Tibial nerve (tissue), 4 donors: Measurements from ENCODE around the gene CHRNE.

Experiments used
- CTCF ChIP-seq, 5 experiments: fragments of 200-600 bp in 3 of 5; fragments of 450-650 bp in 2 of 5; sonication (generic) in 3 of 5; IDR thresholded peaks; one replicate each; pipeline ENCODE4 v1.5.1; 2016 to 2019; ENCODE audit warnings: antibody characterized with exemption in 5 of 5, mild to moderate bottlenecking in 3 of 5, moderate library complexity in 2 of 5
- EP300 ChIP-seq, 2 donors: sonication (generic); formaldehyde crosslinking; IDR thresholded peaks; one replicate each; pipeline ENCODE4 v1.6.1; 2017; ENCODE audit warnings: antibody characterized with exemption in 2 of 2, mild to moderate bottlenecking in 1 of 2
- POLR2A ChIP-seq, 2 donors: fragments of 450-650 bp; IDR thresholded peaks; one replicate each; pipeline ENCODE4 v1.6.1; 2017; ENCODE audit warnings: antibody characterized with exemption in 2 of 2, mild to moderate bottlenecking in 2 of 2, moderate library complexity in 2 of 2

GRCh38 chr17:4897785-4898184 is 5.1 kb downstream of the CHRNE start:
- no peak for TF ChIP-seq EP300 (IDR thresholded peaks at IDR 0.05)
- TF ChIP-seq CTCF (IDR thresholded peaks at IDR 0.05), result no peak
- TF ChIP-seq POLR2A (IDR thresholded peaks at IDR 0.05), result no peak
